ENCODE results near the gene TMEM245. TPM values are rescaled to one million over a fixed set of nuclear protein-coding genes. Genes with fewer than 3 reads are reported as not detected.

TMEM245 gene
- total RNA-seq (33.4 and 34.3 TPM in 2 replicates), polyA plus RNA-seq (6.3 and 7.5 TPM in 2 replicates), polyA minus RNA-seq (19.3 and 21.3 TPM in 2 replicates)
- total RNA-seq (2013) = 20.6 TPM

- H3K79me2 ChIP-seq (ENCODE audit: control insufficient read depth, insufficient read depth, low read length) = peaks cover 48% of the 10 kb centered on the region
- peak within 1 kb of the TSS; percentile 63 to 89 (median 74) for H3K4me3 ChIP-seq (ENCODE audit: control extremely low read depth in 1 of 5, extremely low read depth in 1 of 5, insufficient read depth in 1 of 5, low read depth in 2 of 5, low read length in 4 of 5)
- ChIA-PET CTCF (interaction anchor here (0.6 to 1.1 kb wide), 2 partner anchors 10 to 165 kb away, joined by 3 to 4 read pairs; no protein-coding TSS in a partner anchor), POLR2A (interaction anchor here (0.5 to 0.6 kb wide), 2 partner anchors 108 to 110 kb away, joined by 3 to 4 read pairs; no protein-coding TSS in a partner anchor)
- peak within 1 kb of the TSS; percentile 90 for H2AFZ ChIP-seq (ENCODE audit: insufficient read depth, low read depth, low read length, poor library complexity, severe bottlenecking)
- H4K20me1 ChIP-seq (ENCODE audit: control insufficient read depth, insufficient read depth, low read length, poor library complexity, severe bottlenecking) = peaks cover 42% of the 10 kb centered on the region
- under 1% methylated on average over 84 of the region's 88 CpGs for WGBS (ENCODE audit: insufficient coverage)
- no peaks in the 10 kb centered on the region for H3K9me3 ChIP-seq (ENCODE audit: control extremely low read depth in 1 of 3, control insufficient read depth in 2 of 3, insufficient read depth in 1 of 3, low read length in 2 of 3)
- Mint-ChIP-seq H3K27ac (peak within 1 kb of the TSS; percentile 86), H3K9me3 (ENCODE audit: insufficient read depth) (no peaks in the 10 kb centered on the region), H3K4me3 (peak within 1 kb of the TSS; percentile 91), H3K4me1 (peaks cover 30% of the 10 kb centered on the region), H3K27me3 (no peaks in the 10 kb centered on the region)
- peak within 1 kb of the TSS; percentile 24 to 81 for H3K27ac ChIP-seq (ENCODE audit: low read length in 2 of 2)
- DNase-seq (peak; percentile 97), ATAC-seq (ENCODE audit: low read depth) (peak; percentile 96)
- H3K4me2 ChIP-seq (replicated peaks; ENCODE audit: low read depth, low read length, poor library complexity, severe bottlenecking) = peak within 1 kb of the TSS; percentile 93
- TF ChIP-seq EZH2 (IDR thresholded peaks at IDR 0.05; ENCODE audit: borderline replicate concordance, insufficient read depth, low read depth, low read length, poor library complexity, severe bottlenecking) (no peak), CTCF (IDR thresholded peaks at IDR 0.05) (no peak)
- peaks cover 18 to 32% of the 10 kb centered on the region in 2 donors for H3K4me1 ChIP-seq (ENCODE audit: control insufficient read depth in 2 of 2, insufficient read depth in 2 of 2, low read length in 2 of 2)
- no peaks in the 10 kb centered on the region for H3K36me3 ChIP-seq (replicated peaks in 1 of 2; ENCODE audit: control extremely low read depth in 1 of 2, control insufficient read depth in 1 of 2, extremely low read depth in 1 of 2, insufficient read depth in 2 of 2, low read length in 1 of 2)
- intact Hi-C loops (cut with micrococcal nuclease) = loop anchor here (1.0 to 10.0 kb wide), 6 partner anchors 15 to 1835 kb away; partner anchors contain the start of genes ABITRAM, CTNNAL1, ELP1 and RAD23B
- H3K27me3 ChIP-seq (replicated peaks in 1 of 4; ENCODE audit: control extremely low read depth in 1 of 4, control insufficient read depth in 3 of 4, insufficient read depth in 4 of 4, low read length in 3 of 4) = no peaks in the 10 kb centered on the region
- H3K9ac ChIP-seq (ENCODE audit: low read length) = peak within 1 kb of the TSS; percentile 92
Measured at GRCh38 chr9:109119439-109120203, at the start of gene TMEM245. Gene TMEM245, minus strand, starts transcription at chr9:109119947. Its CDS starts 34 bp downstream, at chr9:109119913.

GRCh38 chr9:109168170-109168569 is 48.4 kb upstream of the TMEM245 start:
- H3K27me3 ChIP-seq (replicated peaks in 1 of 4; ENCODE audit: control extremely low read depth in 1 of 4, control insufficient read depth in 3 of 4, insufficient read depth in 4 of 4, low read length in 3 of 4) = peaks cover 0 to 26% (median 20%) of the 10 kb centered on the region in 4 experiments
- ATAC-seq (ENCODE audit: low read depth) = no peak
- POLR2A ChIA-PET = no interaction called here
- intact Hi-C loops (cut with micrococcal nuclease) = no loop called here
- no peaks in the 10 kb centered on the region for H3K79me2 ChIP-seq (ENCODE audit: control insufficient read depth, insufficient read depth, low read length)
- no peaks in the 10 kb centered on the region for H3K9me3 ChIP-seq (ENCODE audit: control extremely low read depth in 1 of 3, control insufficient read depth in 2 of 3, insufficient read depth in 1 of 3, low read length in 2 of 3)
- CTCF ChIA-PET = no interaction called here
- no peak overlapping the region for H3K4me2 ChIP-seq (replicated peaks; ENCODE audit: low read depth, low read length, poor library complexity, severe bottlenecking)
- TF ChIP-seq CTCF (IDR thresholded peaks at IDR 0.05) = no peak
- TF ChIP-seq EZH2 (IDR thresholded peaks at IDR 0.05; ENCODE audit: borderline replicate concordance, insufficient read depth, low read depth, low read length, poor library complexity, severe bottlenecking) = no peak
- Mint-ChIP-seq H3K27ac (no peak overlapping the region), H3K4me3 (no peak overlapping the region), H3K27me3 (peaks cover 53% of the 10 kb centered on the region), H3K4me1 (peaks cover 9% of the 10 kb centered on the region), H3K9me3 (ENCODE audit: insufficient read depth) (no peaks in the 10 kb centered on the region)
- no peak overlapping the region for H3K4me3 ChIP-seq (ENCODE audit: control extremely low read depth in 1 of 5, extremely low read depth in 1 of 5, insufficient read depth in 1 of 5, low read depth in 2 of 5, low read length in 4 of 5)
- no peaks in the 10 kb centered on the region for H4K20me1 ChIP-seq (ENCODE audit: control insufficient read depth, insufficient read depth, low read length, poor library complexity, severe bottlenecking)
- no peak overlapping the region for H3K27ac ChIP-seq (ENCODE audit: low read length in 2 of 2)
- peaks cover 0 to 5% of the 10 kb centered on the region in 2 donors for H3K4me1 ChIP-seq (ENCODE audit: control insufficient read depth in 2 of 2, insufficient read depth in 2 of 2, low read length in 2 of 2)
- no peaks in the 10 kb centered on the region for H3K36me3 ChIP-seq (replicated peaks in 1 of 2; ENCODE audit: control extremely low read depth in 1 of 2, control insufficient read depth in 1 of 2, extremely low read depth in 1 of 2, insufficient read depth in 2 of 2, low read length in 1 of 2)
- no peak overlapping the region for H3K9ac ChIP-seq (ENCODE audit: low read length)
- no peak for DNase-seq
- no peak overlapping the region for H2AFZ ChIP-seq (ENCODE audit: insufficient read depth, low read depth, low read length, poor library complexity, severe bottlenecking)
